Natural killer cell (primary cell): ENCODE results near the gene ADIPOR2. TPM values are rescaled to one million over a fixed set of nuclear protein-coding genes. Genes with fewer than 3 reads are reported as not detected.

Experiments
- ATAC-seq, 3 donors: fragments of 150-1000 bp in 2 of 3; fragments of 200-7000 bp in 1 of 3; cut with Tn5 transposase; 1 replicate in 1 of 3; 2 replicates in 2 of 3; pipeline ENCODE4 v1.10.0; 2021; ENCODE audit warnings: mild to moderate bottlenecking in 2 of 3, moderate library complexity in 2 of 3
- DNase-seq, 2 donors: peaks; one replicate each; pipeline versions ENCODE4 v3.0.0 to v3.0.0-alpha.2; 2013 to 2021; ENCODE audit warnings: mixed read lengths in 1 of 2
- H3K27ac ChIP-seq: one replicate; pipeline ENCODE4 v1.5.1; 2013; ENCODE audit warnings: mild to moderate bottlenecking, low read length
- H3K27me3 ChIP-seq: one replicate; pipeline ENCODE4 v1.6.1; 2013; ENCODE audit warnings: low read length; ENCODE audit not compliant: control insufficient read depth, insufficient read depth
- H3K36me3 ChIP-seq: one replicate; pipeline ENCODE4 v1.6.1; 2013; ENCODE audit warnings: low read length; ENCODE audit not compliant: control insufficient read depth, insufficient read depth
- H3K4me1 ChIP-seq: one replicate; pipeline ENCODE4 v1.6.1; 2013; ENCODE audit warnings: low read length; ENCODE audit not compliant: control insufficient read depth, insufficient read depth
- H3K4me3 ChIP-seq: one replicate; pipeline ENCODE4 v1.5.1; 2013; ENCODE audit warnings: low read length
- H3K9me3 ChIP-seq: one replicate; pipeline ENCODE4 v1.6.1; 2013; ENCODE audit warnings: low read length; ENCODE audit not compliant: control insufficient read depth, insufficient read depth
- H3K27ac Mint-ChIP-seq, 2 donors: one replicate each; pipeline ENCODE4 v1.8.0; 2022; ENCODE audit warnings: mild to moderate bottlenecking in 2 of 2, mixed read lengths in 2 of 2, moderate library complexity in 1 of 2
- H3K27me3 Mint-ChIP-seq, 2 donors: one replicate each; pipeline ENCODE4 v1.8.0; 2022; ENCODE audit warnings: low read depth in 2 of 2, mixed read lengths in 2 of 2
- H3K36me3 Mint-ChIP-seq: one replicate; pipeline ENCODE4 v1.8.0; 2022; ENCODE audit warnings: mixed read lengths
- H3K4me1 Mint-ChIP-seq, 2 donors: one replicate each; pipeline ENCODE4 v1.8.0; 2022; ENCODE audit warnings: mixed read lengths in 2 of 2
- H3K4me3 Mint-ChIP-seq: one replicate; pipeline ENCODE4 v1.8.0; 2022; ENCODE audit warnings: mild to moderate bottlenecking, moderate library complexity, mixed read lengths
- H3K9me3 Mint-ChIP-seq, 2 donors: one replicate each; pipeline ENCODE4 v1.8.0; 2022; ENCODE audit warnings: mixed read lengths in 2 of 2
- WGBS: methylation state at CpG from one replicate; pipeline ENCODE4 v1.1.7; 2013; ENCODE audit warnings: missing lambda C conversion rate; ENCODE audit not compliant: insufficient coverage; 5-methylcytosine and 5-hydroxymethylcytosine counted together
- intact Hi-C: fragments of 100-400 bp; cut with micrococcal nuclease; formaldehyde crosslinking; loops from one replicate; pipeline ENCODE4 v1.14.2; 2022
- total RNA-seq, 4 donors: library from RNA; stranded (reverse); fragments of 120-200 nt in 1 of 4; gene quantifications; one replicate each; pipeline versions ENCODE4 v1.2.3 to v1.2.4, GENCODE V29; 2013 to 2022
- TF ChIP-seq, protein P1 (sequence below): fragments of 200-600 bp; IDR thresholded peaks from one replicate; pipeline ENCODE4 v1.8.0; 2022; ENCODE audit warnings: antibody characterized with exemption

ADIPOR2 gene
- total RNA-seq, 3 donors from 2014 or later (not counting 1 experiment from before 2014, with no cell fraction given): 38.6 to 48.3 (median 44.0) TPM

DNA sequence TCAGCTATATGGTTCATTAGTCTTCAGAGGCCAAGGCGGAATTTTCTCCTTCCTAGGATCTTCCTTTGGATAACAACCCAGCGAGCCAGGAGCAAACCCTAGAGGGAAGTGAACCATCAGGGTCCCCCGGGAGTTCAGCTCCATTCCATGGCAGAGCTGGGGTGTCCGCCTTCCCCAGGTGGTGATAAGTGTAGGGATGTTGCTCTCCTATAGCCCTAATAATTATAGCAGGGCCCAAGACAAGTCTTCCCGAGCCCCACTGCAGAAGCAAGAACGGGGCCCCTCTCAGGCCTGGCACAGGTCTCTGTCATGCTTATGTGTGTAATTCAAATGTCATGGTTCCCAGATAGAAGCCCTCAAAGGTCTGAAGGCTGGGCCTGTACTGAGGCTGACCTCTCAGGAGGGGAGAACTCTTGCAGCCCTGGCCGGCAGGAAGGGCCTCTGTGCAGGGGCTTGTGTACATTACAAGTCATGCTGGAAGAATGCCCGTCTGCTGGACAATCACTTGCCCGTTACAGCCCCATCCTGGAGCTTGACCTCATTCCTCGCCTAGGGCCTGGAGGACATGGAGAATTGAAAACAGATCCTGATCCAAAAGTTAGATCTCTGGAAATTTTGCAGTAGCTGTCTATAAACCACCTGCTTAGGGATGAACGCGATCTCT is 146.8 kb downstream of the ADIPOR2 start:
- 92% methylated on average over 10 of the region's 12 CpGs for WGBS
- Histone ChIP-seq H3K9me3 (no peaks in the 10 kb centered on the region), H3K4me3 (no peak overlapping the region), H3K27me3 (no peaks in the 10 kb centered on the region), H3K36me3 (no peaks in the 10 kb centered on the region), H3K27ac (no peak overlapping the region), H3K4me1 (peaks cover 3% of the 10 kb centered on the region)
- Mint-ChIP-seq H3K4me1 (peaks cover 0 to 4% of the 10 kb centered on the region in 2 donors), H3K27ac (no peak overlapping the region), H3K4me3 (no peak overlapping the region), H3K27me3 (peaks cover 8 to 11% of the 10 kb centered on the region in 2 donors), H3K36me3 (no peaks in the 10 kb centered on the region), H3K9me3 (no peaks in the 10 kb centered on the region)
- intact Hi-C loops: no loop called here
- no peak for DNase-seq
- ATAC-seq: no peak
- TF ChIP-seq, protein P1, sequence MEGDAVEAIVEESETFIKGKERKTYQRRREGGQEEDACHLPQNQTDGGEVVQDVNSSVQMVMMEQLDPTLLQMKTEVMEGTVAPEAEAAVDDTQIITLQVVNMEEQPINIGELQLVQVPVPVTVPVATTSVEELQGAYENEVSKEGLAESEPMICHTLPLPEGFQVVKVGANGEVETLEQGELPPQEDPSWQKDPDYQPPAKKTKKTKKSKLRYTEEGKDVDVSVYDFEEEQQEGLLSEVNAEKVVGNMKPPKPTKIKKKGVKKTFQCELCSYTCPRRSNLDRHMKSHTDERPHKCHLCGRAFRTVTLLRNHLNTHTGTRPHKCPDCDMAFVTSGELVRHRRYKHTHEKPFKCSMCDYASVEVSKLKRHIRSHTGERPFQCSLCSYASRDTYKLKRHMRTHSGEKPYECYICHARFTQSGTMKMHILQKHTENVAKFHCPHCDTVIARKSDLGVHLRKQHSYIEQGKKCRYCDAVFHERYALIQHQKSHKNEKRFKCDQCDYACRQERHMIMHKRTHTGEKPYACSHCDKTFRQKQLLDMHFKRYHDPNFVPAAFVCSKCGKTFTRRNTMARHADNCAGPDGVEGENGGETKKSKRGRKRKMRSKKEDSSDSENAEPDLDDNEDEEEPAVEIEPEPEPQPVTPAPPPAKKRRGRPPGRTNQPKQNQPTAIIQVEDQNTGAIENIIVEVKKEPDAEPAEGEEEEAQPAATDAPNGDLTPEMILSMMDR: no peak

Other genes with a start within 250 kb of the ADIPOR2 start
- gene FBXL14, start 96.5 kb upstream of the ADIPOR2 start, total RNA-seq: 10 to 100 TPM; 18.7 to 24.9 (median 22.8) TPM
- not detected for gene WNT5B, start 61.8 kb upstream of the ADIPOR2 start, total RNA-seq
- not detected for gene LRTM2, start 129.5 kb downstream of the ADIPOR2 start, total RNA-seq
- gene CACNA2D4, start 227.6 kb downstream of the ADIPOR2 start, total RNA-seq: 10 to 100 TPM; 26.5 to 49.6 (median 34.9) TPM